NCI-H2081 treated with DMSO at 0.1 percent for 48 hours (cell line): Measurements from ENCODE around the gene CDH4.
"Not testable (repeated sequence)": the region's sequence is repeated elsewhere in the genome, so short reads cannot be mapped to it uniquely, and the experiment has no call there.

Experiments used
- DNase-seq: peaks from one replicate; lab custom pipeline; 2025; lab: John Stamatoyannopoulos, UW

The CDH4 gene

DNA sequence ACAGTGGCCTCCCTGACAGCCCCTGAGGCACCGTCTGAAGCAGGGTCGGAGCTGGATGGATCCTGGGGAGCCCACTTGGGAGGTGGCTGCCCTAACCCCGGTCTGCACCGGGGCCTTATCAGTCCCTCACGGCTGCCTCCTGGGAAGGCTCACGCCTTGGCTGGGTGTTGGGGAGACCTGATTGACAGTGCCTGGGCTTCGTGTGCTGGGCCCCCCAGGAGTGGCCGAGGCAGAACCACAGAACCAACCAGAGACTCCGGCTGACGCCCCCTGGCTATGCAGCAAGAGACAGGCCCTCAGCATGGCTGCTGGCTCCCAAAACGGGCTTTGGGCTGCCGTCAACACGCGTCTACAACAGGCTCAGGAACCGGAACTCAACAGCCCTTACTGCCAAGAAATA lies 594.0 kb downstream of the CDH4 start:
- no peak for DNase-seq

DNA sequence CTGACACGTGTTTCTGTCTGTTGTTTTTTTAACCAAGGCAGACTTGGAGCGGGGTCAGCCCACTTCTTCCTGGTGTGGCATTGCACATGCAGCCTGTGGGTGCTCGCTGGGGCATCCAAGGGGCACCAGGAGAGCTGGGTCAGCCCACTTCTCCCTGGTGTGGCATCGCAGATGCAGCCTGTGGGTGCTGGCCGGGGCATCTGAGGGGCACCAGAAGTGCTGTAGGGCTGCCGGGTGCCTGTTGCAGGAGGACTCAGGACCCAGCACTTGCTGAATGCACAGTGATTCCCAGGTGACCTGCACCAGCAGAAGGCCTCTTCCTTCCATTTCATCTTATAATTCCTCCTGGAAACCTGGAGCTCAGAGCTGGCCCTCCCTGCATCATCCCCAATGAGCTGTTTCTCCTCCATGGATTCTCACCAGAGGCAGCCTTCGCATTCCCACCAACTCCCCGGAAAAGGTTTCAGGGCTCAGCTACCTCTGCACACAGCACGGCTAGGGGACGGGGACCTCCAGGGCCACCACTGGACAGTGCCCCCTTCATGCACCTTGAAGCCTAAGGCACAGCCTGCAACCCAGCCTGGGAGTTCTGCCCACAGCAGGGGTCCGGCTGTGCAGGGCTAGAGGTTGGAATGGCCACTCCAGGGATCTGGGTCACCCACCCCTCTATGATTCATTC lies 594.8 kb downstream of the CDH4 start:
- no peak for DNase-seq

DNA sequence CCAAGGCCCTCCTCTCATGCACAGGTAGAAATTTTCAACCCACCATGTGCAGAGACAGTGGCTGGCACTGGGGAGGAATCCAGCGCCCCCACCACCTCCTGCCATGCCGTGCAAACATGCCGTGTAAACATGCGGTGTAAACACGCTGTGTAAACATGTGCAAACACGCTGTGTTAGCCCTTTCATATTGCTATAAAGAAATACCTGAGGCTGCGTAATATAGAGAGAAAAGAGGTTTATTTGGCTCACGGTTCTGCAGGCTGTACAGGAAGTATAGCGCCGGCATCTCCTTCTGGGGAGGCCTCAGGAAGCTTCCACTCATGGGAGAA lies 595.3 kb downstream of the CDH4 start:
- DNase-seq, result no peak

DNA sequence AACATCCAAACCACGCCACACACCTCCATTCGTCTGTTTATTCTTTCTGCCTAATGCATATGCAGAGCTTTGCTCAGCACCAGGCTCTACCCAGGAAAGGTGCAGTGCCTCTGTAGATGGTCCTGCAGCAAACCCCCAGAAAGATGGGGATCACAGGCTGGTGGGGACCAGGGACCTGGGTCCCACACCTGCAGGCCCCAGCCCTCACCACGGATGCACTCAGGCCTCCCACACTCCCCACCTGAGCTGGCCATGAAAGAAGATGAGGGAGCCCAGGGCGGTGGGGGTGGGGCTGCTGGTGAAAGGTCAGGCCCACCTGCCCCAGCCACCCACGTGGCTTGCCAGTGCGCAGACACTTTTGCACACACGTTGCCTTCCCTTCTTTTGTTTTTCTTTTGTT lies 595.9 kb downstream of the CDH4 start:
- DNase-seq, result no peak

GRCh38 chr20:61848851-61849250 lies 596.8 kb downstream of the CDH4 start:
- DNase-seq, result no peak

- no peak for DNase-seq
These were observed 597.3 kb downstream of the CDH4 start for GRCh38 chr20:61849376-61849775.

- no peak for DNase-seq
These were observed 597.8 kb downstream of the CDH4 start for GRCh38 chr20:61849822-61850221.

DNA sequence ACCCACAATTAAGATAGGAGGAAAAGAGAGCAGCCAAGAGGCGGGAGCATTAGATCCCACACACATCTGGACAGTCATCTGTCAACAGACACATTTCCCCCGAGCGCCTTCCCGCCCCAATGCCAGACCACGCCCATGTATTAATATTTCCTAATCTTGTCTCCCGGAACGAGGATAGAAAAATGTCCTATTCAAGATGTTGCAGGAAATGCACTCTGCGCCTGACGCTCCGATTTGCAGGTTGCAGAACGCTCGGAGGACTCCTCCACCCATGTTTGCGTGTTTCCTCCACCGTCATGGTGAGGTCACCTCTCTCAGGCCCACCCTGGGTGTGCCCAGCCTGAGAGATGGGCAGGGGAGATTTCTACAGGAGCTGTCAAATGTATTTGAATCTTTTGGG lies 598.4 kb downstream of the CDH4 start:
- DNase-seq, result no peak

GRCh38 chr20:61850926-61851900 lies 599.2 kb downstream of the CDH4 start:
- no peak for DNase-seq

- DNase-seq, result no peak
These were observed 600.4 kb downstream of the CDH4 start for GRCh38 chr20:61852268-61853072.

DNA sequence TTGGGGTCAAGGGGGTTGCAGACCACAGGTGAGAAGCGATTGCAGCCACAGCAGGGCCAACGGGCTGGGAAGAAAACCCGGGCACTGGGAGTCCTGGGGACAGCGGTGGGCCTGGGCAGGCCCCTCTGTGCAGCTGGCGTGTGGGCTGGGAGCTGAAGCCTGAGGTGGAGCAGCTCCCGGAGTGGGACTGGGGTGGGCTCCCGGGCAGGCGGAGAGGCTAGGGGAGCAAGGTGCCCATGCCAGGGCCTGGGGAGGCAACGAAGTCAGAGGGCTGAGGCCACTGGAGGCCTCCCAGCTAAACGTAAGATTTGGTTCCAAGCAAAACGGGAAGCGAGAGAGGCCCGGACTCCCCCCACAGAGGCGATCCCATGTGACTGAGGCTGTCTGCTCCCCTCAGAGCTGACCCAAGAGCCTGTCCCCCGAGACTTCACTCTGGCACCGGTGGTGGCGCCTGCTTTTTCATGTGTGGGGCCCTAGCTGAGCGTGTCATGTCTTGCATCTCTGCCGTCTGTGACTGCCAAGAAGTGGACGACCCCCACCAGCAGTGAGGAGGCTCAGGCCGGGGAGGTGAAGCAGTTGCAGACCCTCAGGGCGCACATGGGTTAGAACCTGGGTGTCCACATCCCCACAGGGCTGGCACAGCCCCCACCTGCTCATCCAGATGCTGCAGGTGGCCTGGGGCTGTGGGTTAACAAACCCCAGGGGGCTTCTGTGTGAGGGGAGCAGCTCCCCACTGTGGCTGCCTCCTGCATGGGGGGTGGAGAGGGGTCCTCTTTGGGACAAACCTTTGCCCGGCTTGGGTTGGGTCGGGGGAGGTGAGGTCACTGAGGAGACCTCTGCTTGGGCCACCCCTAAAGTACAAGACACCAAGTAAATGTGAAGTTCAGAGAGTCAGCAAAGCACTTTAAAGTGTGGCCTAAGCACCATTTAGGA lies 601.3 kb downstream of the CDH4 start:
- DNase-seq, result no peak

DNA sequence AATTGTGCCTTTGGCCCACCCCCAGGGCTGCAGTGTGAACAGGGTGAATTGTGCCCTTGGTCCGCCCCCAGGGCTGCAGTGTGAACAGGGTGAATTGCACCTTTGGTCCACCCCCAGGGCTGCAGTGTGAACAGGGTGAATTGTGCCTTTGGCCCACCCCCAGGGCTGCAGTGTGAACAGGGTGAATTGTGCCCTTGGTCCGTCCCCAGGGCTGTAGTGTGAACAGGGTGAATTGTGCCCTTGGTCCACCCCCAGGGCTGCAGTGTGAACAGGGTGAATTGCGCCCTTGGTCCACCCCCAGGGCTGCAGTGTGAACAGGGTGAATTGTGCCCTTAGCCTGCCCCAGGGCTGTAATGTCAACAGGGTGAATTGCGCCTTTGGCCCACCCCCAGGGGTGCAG lies 602.5 kb downstream of the CDH4 start:
- DNase-seq, result not testable (repeated sequence)

- no peak for DNase-seq
These were observed 603.2 kb downstream of the CDH4 start for GRCh38 chr20:61855286-61855685.

DNA sequence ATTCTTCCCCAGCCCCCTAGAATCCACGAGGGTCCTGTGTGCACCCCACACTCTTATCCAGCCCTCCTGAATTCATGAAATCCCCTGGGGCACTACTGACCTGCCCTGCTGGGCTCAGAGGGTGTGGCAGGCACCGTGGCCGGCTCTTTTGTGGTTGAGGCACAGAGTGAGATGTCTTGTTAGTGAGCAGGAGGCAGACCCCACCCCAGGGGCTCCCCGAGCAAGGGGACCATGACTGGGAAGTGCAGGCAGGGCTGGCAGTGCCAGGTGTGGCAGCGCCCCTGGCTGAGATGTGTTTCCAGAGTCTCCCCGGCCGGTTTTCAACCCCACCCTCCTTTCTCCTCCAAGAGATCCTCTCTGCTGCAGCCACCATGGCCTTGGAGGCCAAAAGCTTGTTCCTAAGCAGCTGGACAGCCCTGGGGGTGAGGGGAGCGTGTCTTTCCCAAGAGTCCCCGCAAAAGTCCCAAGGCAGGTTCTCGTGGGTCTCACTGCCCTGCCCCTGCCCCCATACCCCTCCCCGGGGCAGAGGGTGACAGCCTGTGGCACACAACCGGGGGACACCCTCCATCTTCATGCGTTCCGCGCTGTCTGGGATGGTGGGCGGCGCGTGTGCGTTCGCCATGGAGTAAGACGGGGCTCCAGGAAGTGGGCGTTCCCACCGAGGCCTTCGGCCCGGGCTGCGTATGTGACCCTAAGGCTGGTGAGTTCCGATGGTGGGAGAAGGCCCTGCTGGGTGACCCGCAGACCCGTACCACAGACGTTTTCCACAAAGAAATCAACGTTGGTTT lies 604.8 kb downstream of the CDH4 start:
- no peak for DNase-seq

- no peak for DNase-seq
These were observed 605.3 kb downstream of the CDH4 start for GRCh38 chr20:61857414-61857775.

DNA sequence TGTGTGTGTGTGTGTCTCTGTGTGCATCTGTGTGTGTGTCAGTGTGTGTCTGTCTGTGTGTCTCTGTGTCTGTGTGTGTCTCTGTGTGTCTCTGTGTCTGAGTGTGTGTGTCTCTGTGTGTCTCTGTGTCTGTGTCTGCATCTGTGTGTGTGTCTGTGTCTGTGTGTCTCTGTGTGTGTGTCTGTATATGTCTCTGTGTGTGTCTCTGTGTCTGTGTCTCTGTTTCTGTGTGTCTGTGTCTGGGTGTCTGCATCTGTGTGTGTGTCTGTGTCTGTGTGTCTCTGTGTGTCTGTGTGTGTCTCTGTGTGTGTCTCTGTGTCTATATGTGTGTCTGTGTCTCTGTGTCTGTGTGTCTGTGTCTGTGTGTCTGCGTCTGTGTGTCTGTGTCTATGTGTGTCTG lies 605.8 kb downstream of the CDH4 start:
- DNase-seq, result no peak

DNA sequence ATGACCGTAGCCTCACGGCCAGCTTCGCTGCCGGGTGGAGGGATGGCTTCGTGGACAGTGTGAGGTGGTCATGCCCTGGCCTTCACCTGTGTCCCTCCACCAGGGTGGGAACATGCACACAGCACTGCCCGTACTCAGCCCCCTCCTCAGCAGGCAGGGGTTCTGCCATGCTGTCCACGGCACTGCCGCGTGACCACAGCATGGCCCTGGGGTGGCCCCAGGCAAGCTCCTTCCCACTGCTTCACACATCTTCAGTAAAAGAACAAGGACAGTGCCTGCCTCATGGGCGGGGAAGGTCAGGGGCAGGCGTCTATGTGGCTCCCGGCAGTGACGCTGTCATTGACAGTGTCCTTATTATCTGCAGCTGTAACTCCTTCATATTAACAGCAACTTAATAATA lies 607.7 kb downstream of the CDH4 start:
- no peak for DNase-seq

- no peak for DNase-seq
These were observed 608.4 kb downstream of the CDH4 start for GRCh38 chr20:61860260-61860987.

GRCh38 chr20:61861054-61861841 lies 609.2 kb downstream of the CDH4 start:
- DNase-seq, result no peak
